A549 (cell line): Measurements from ENCODE around the gene FAM107A. TPM values are rescaled to one million over a fixed set of nuclear protein-coding genes. Genes with fewer than 3 reads are reported as not detected.
A peak's percentile ranks its signal among the peaks of the same experiment; 100 is the strongest.

ENCODE experiments used
- ATAC-seq, 2 experiments: fragments of 200-7000 bp in 1 of 2; fragments of >200 bp in 1 of 2; cut with Nextera tagmentation in 1 of 2; cut with Tn5 transposase in 1 of 2; 3 replicates each; pipeline versions ENCODE4 v1.8.0 to v1.9.1; 2018 to 2020; ENCODE audit warnings: mild to moderate bottlenecking in 1 of 2, moderate library complexity in 1 of 2
- CTCF ChIA-PET: fragments of 300-600 bp; sonication (Branson Sonifier 250); formaldehyde crosslinking; extraction: SDS; loops from one replicate; lab custom pipeline; 2021; ENCODE audit warnings: antibody characterized with exemption, inconsistent platforms; lab: Yijun Ruan, JAX
- POLR2A ChIA-PET: fragments of 350-600 bp; formaldehyde crosslinking; extraction: SDS; loops from one replicate; lab custom pipeline; 2021; ENCODE audit warnings: antibody characterized with exemption, inconsistent platforms; lab: Yijun Ruan, JAX
- DNase-seq, 2 experiments: peaks; one replicate each; pipeline versions ENCODE4 v3.0.0 to v3.0.0-alpha.2; 2011 to 2016; ENCODE audit warnings: low read depth in 1 of 2, low spot score in 1 of 2
- FAIRE-seq: peaks from 2 replicates; lab custom pipeline; 2011; peaks lifted over from hg19 to GRCh38; lab: Jason Lieb, UNC
- H3K27ac ChIP-seq, 2 experiments: fragments of >200 bp; sonication (Bioruptor Twin); formaldehyde crosslinking; 3 replicates each; pipeline ENCODE4 v1.5.1; 2016 to 2017
- H3K4me1 ChIP-seq: fragments of >200 bp; sonication (Bioruptor Twin); formaldehyde crosslinking; 3 replicates; pipeline ENCODE4 v1.6.1; 2016
- H3K4me2 ChIP-seq: fragments of >200 bp; sonication (Bioruptor Twin); formaldehyde crosslinking; 3 replicates; pipeline ENCODE4 v1.6.1; 2016
- H3K4me3 ChIP-seq: fragments of >200 bp; sonication (Bioruptor Twin); formaldehyde crosslinking; 3 replicates; pipeline ENCODE4 v1.5.1; 2016
- H3K9me3 ChIP-seq: fragments of >200 bp; sonication (Bioruptor Twin); formaldehyde crosslinking; 3 replicates; pipeline ENCODE4 v1.6.1; 2016
- CEBPB ChIP-seq, 2 experiments: fragments of >200 bp in 1 of 2; sonication (Bioruptor Twin) in 1 of 2; formaldehyde crosslinking in 1 of 2; IDR thresholded peaks; 2 replicates each; pipeline ENCODE4 v1.6.1; 2012 to 2016
- CHD4 ChIP-seq: fragments of 200-600 bp; sonication (generic); IDR thresholded peaks from 2 replicates; pipeline ENCODE4 v1.6.1; 2016; ENCODE audit warnings: antibody characterized with exemption, mild to moderate bottlenecking, borderline replicate concordance
- EHMT2 ChIP-seq: fragments of 200-600 bp; sonication (generic); IDR thresholded peaks from 2 replicates; pipeline ENCODE4 v1.6.1; 2016; ENCODE audit warnings: antibody characterized with exemption, low read depth, mild to moderate bottlenecking, moderate library complexity
- EP300 ChIP-seq, 2 experiments: fragments of >200 bp; sonication (Bioruptor Twin); formaldehyde crosslinking; IDR thresholded peaks; 2 replicates in 1 of 2; 3 replicates in 1 of 2; pipeline ENCODE4 v1.6.1; 2016 to 2017
- FOSL2 ChIP-seq, 2 experiments: fragments of 450-650 bp in 1 of 2; fragments of >200 bp in 1 of 2; sonication (Bioruptor Twin) in 1 of 2; formaldehyde crosslinking; IDR thresholded peaks; 2 replicates each; pipeline versions ENCODE4 v1.5.0 to v1.6.1; 2016 to 2020; ENCODE audit warnings: mild to moderate bottlenecking in 1 of 2, moderate library complexity in 1 of 2
- HES2 ChIP-seq: fragments of >200 bp; sonication (Bioruptor Twin); formaldehyde crosslinking; IDR thresholded peaks from 2 replicates; pipeline ENCODE4 v1.6.1; 2016
- HMGXB4 ChIP-seq: fragments of 250-450 bp; sonication (Bioruptor Pico); IDR thresholded peaks from 2 replicates; pipeline ENCODE4 v1.5.0; 2021; ENCODE audit warnings: mild to moderate bottlenecking, moderate library complexity, borderline replicate concordance
- HOXA7 ChIP-seq: fragments of 250-450 bp; sonication (Bioruptor Pico); IDR thresholded peaks from 2 replicates; pipeline ENCODE4 v1.5.0; 2020; ENCODE audit warnings: mild to moderate bottlenecking, moderate library complexity
- JUNB ChIP-seq: fragments of >200 bp; sonication (Bioruptor Twin); formaldehyde crosslinking; IDR thresholded peaks from 2 replicates; pipeline ENCODE4 v1.6.1; 2016
- KDM5A ChIP-seq: fragments of 200-600 bp; sonication (generic); IDR thresholded peaks from 2 replicates; pipeline ENCODE4 v1.6.1; 2016; ENCODE audit warnings: antibody characterized with exemption, mild to moderate bottlenecking
- MAFK ChIP-seq: fragments of 450-650 bp; IDR thresholded peaks from 2 replicates; pipeline ENCODE4 v1.6.1; 2014; ENCODE audit not compliant: partially characterized antibody
- MAZ ChIP-seq: fragments of 150-350 bp; IDR thresholded peaks from 2 replicates; pipeline ENCODE4 v1.6.1; 2014; ENCODE audit warnings: antibody characterized with exemption, low read depth, low read length, borderline replicate concordance
- NFE2L2 ChIP-seq: fragments of 150-350 bp; conservative IDR thresholded peaks from 2 replicates; pipeline ENCODE4 v1.6.1; 2014; ENCODE audit warnings: low read length
- NPAS2 ChIP-seq: fragments of 250-450 bp; sonication (Bioruptor Pico); IDR thresholded peaks from 2 replicates; pipeline ENCODE4 v1.8.0; 2022; ENCODE audit warnings: mild to moderate bottlenecking, moderate library complexity, borderline replicate concordance
- NR3C1 ChIP-seq: fragments of >200 bp; sonication (Bioruptor Twin); formaldehyde crosslinking; IDR thresholded peaks from 3 replicates; pipeline ENCODE4 v1.6.1; 2017
- PHF8 ChIP-seq: fragments of 200-600 bp; sonication (generic); IDR thresholded peaks from 2 replicates; pipeline ENCODE4 v1.6.1; 2016; ENCODE audit warnings: low read depth, mild to moderate bottlenecking, antibody characterized with exemption, moderate library complexity, borderline replicate concordance
- POLR2A ChIP-seq: IDR thresholded peaks from 2 replicates; pipeline ENCODE4 v1.6.1; 2012; ENCODE audit warnings: mild to moderate bottlenecking, low read length
- POLR2AphosphoS2 ChIP-seq: conservative IDR thresholded peaks from 2 replicates; pipeline ENCODE4 v1.6.1; 2012; ENCODE audit warnings: low read length, improper control_type of control experiment, inconsistent platforms
- REST ChIP-seq: fragments of 200-600 bp; sonication (generic); IDR thresholded peaks from 2 replicates; pipeline ENCODE4 v1.6.1; 2016; ENCODE audit warnings: antibody characterized with exemption, mild to moderate bottlenecking, moderate library complexity
- TFCP2L1 ChIP-seq: fragments of 250-450 bp; sonication (Bioruptor Pico); IDR thresholded peaks from 2 replicates; pipeline ENCODE4 v1.5.0; 2021; ENCODE audit warnings: mild to moderate bottlenecking
- ZFP36 ChIP-seq: fragments of 450-650 bp; IDR thresholded peaks from 2 replicates; pipeline ENCODE4 v1.6.1; 2014; ENCODE audit warnings: borderline replicate concordance; ENCODE audit not compliant: partially characterized antibody
- WGBS: methylation state at CpG from one replicate; pipeline ENCODE4 v1.1.6; 2017; ENCODE audit errors: missing lambda C conversion rate; 5-methylcytosine and 5-hydroxymethylcytosine counted together
- polyA plus RNA-seq, 4 experiments: library from polyadenylated mRNA; depleted of rRNA in 3 of 4; stranded (reverse); fragments of >200 nt; fragmentation: RNase III in 1 of 4; extraction: RNeasy Plus Mini Kit Qiagen cat#74134 plus additional on column Dnase treatment in 1 of 4; gene quantifications; 2 replicates in 3 of 4; 3 replicates in 1 of 4; pipeline ENCODE4 v1.2.3, GENCODE V29; 2011 to 2017

FAM107A gene
- polyA plus RNA-seq, 2 of the 4 experiments (the other 2 are of a cell fraction): 0.04 TPM; not detected in 1

- no peak for DNase-seq
Measured at GRCh38 chr3:58536501-58537411, 40.4 kb downstream of the FAM107A start, which contains the start of gene ACOX2. Gene ACOX2, minus strand, starts transcription at chr3:58537190. Its CDS starts 2,084 bp downstream, at chr3:58535106.

GRCh38 chr3:58535531-58536500, 41.4 kb downstream of the FAM107A start:
- CTCF ChIA-PET: interaction anchor here (0.5 to 1.2 kb wide), 4 partner anchors 34 to 587 kb away, joined by 3 read pairs; partner anchors contain the start of gene KCTD6
- no peak for FAIRE-seq
- POLR2A ChIA-PET: no interaction called here

More at GRCh38 chr3:58536501-58537411, 40.4 kb downstream of the FAM107A start, which contains the start of gene ACOX2:
- 67% methylated on average over 8 of the region's 13 CpGs for WGBS
- Histone ChIP-seq H3K9me3 (no peaks in the 10 kb centered on the region), H3K27ac (peak within 1 kb of the TSS; percentile 48 to 80), H3K4me3 (no peak within 1 kb of the TSS)
- no peak for FAIRE-seq
- CTCF ChIA-PET: interaction anchor here (0.5 to 1.2 kb wide), 4 partner anchors 45 to 586 kb away, joined by 3 read pairs; partner anchors contain the start of gene KCTD6
- TF ChIP-seq HOXA7 (no peak), NPAS2 (CRISPR knock-in tag) (no peak), CEBPB (IDR thresholded peaks at IDR 0.05) (no peak), KDM5A (no peak), PHF8 (no peak), EP300 (IDR thresholded peaks at IDR 0.05) (no peak)
- TF ChIP-seq, all 56 proteins: peak for 0
- Histone ChIP-seq H3K4me2 (peak within 1 kb of the TSS; percentile 47), H3K4me1 (peaks cover 45% of the 10 kb centered on the region)
- ATAC-seq: no peak
- POLR2A ChIA-PET: no interaction called here

More at GRCh38 chr3:58535531-58536500, 41.4 kb downstream of the FAM107A start:
- TF ChIP-seq FOSL2 (IDR thresholded peaks at IDR 0.05) (no peak), FOSL2 (CRISPR knock-in tag; IDR thresholded peaks at IDR 0.05) (no peak), NR3C1 (no peak), EP300 (IDR thresholded peaks at IDR 0.05) (no peak), HOXA7 (no peak), JUNB (no peak), NFE2L2 (no peak), POLR2A (no peak), REST (no peak), TFCP2L1 (CRISPR knock-in tag) (no peak), HES2 (no peak), MAZ (no peak), MAFK (no peak), HMGXB4 (CRISPR knock-in tag) (no peak), ZFP36 (no peak), POLR2AphosphoS2 (no peak), CHD4 (no peak), EHMT2 (no peak), NPAS2 (CRISPR knock-in tag) (no peak)
- TF ChIP-seq, all 56 proteins: peak for 0
- peak overlapping the region; percentile 47 for H3K4me2 ChIP-seq
- 11% methylated on average over 2 of the region's 2 CpGs for WGBS
- ATAC-seq (peak in 1 of 2 experiments; percentile 65; a peak in 4 of 6 replicates), DNase-seq (peak in 1 of 2 experiments; percentile 76)
- peaks cover 47% of the 10 kb centered on the region for H3K4me1 ChIP-seq
- H3K27ac ChIP-seq: peak overlapping the region; percentile 48 to 80
- H3K4me3 ChIP-seq: no peak overlapping the region
- H3K9me3 ChIP-seq: no peaks in the 10 kb centered on the region
